NCI-H345 (cell line): Measurements from ENCODE around the gene ARHGAP15.

Experiments used
- DNase-seq: peaks from one replicate; lab custom pipeline; 2025; lab: John Stamatoyannopoulos, UW

The ARHGAP15 gene

DNA sequence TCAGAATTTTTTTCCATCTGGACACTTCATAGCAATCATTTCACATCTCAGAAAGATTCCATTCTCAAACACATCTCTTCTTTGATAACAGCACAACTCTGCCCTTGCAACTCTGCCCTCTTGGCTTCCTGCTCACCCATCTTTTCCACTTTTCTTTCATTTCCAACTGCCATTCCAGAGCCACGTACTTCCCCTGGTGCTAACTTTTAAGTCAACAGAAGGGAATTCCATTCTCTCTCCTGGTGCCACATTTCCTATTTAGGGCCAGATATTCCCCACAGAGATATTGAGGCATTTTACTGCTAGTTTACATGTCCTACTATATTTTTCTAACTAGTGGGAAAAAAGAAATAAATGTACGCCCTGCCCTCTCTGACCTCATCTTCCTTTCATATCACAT is 590.2 kb downstream of the ARHGAP15 start:
- no peak for DNase-seq

DNA sequence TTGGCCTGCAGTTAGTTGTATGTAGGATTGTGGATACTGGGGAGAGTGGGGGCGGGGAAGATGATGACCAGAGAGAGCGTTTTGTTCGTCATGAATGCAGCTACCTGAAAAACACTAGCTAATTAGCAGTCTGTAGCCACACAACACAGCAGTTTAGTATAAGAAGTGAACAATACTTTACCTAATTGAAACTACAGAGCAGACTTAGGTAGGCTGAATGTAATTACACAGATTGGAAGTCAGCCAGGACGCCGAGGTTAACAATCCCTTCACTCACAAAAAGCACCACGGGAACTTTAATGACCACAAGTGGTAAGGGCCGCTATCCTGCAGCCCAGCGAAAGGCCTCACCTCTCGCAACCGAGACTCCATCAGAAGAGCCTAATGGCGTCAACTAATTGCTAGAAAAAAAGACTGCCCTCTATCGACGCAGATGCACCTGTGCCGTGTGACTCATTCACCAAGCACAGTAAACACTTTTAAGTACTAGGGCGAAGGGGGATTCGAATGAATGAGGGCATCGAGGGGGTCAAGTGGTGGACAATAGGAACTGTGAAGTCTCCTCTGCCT is 591.0 kb downstream of the ARHGAP15 start:
- DNase-seq: no peak

DNA sequence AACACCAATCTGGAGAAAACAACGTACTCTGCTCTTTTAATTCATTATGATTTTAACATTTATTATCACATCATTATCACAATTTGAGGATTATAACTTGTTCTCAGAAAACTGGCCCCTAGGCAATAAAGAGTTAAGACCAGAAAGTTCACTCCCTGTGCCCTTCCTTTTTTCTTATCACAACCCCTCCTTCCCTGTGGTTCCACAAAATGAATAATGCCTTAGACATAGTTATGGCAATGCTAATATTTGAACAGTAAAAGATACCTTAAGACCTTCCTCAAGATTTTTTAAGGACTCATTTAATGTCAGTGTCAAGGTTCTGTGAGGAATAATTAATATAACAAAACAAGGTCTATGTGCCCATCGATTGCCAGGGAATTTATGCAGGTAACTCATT is 596.2 kb downstream of the ARHGAP15 start:
- DNase-seq: no peak

DNA sequence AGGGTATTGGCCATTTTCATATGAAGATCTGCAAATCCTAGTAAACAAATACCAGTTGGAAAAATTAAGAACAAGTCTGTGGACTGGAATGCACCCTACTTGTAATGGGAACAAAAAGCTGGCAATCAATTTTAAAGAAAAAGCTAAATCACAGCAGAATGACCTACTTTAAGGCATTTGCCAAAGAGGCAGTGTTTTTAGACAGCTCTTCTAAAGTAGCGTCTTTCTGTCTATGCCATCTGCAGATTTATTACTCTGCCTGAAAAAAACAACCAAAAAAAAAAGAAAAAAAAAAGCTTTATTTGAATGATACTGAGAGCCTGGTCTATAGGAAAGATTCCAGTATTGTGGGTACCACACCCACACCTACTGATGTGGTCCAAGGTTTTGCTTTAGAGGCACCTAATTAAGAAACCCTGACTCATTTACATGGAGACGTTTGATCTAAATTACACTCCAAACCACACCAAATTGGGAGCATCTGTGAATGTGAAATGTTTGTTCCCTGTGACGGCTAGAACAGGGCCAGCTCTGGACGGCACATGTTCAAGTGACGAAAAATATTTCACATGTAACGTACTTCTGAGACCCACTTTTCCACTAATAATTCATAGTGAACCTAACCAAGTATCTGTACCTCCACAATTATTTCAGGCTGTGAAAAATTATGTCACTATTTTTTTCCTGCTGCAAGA is 597.1 kb downstream of the ARHGAP15 start:
- DNase-seq: no peak

DNA sequence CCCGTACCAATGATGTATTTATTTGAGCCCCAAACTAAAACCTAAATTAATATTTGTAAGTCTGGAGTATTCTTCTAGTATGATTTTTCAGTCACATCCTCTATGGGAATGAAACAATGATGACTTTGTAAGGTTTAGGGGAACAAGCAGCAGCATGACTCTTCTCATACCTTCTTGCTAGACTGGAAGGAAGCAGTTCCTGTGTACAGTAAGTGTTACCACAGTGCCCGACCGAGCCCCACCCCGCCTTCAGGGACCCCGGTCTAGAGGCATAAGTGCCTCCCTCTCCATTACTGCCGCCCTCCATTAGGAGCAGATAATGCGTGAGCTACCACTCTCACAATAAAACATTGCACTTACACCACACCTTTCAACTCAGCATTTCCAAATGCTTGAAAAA is 599.3 kb downstream of the ARHGAP15 start:
- DNase-seq: no peak

DNA sequence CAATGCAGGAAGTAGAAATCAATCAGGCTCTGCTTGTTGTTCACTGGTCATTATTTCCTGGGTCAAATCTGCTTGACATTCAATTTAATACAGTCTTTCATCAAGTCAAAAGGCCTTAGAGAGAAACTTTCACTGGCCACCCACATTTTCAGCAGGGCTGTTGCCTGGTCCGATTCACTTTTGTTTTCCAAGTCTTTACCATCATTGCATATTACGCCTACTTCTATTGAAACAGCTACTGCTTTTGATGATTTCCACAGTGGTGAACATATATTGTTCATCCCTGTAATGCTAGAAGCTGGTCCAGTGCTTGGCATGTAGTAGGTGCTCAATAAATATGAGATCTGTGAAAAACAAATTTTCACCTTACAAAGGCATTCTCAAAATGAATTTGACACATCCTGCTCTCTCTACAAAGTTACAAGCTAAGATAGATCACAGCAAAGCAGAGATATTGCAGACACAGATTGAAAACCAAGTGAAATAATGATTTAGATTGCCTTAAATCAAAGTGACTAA is 600.1 kb downstream of the ARHGAP15 start:
- DNase-seq: no peak

DNA sequence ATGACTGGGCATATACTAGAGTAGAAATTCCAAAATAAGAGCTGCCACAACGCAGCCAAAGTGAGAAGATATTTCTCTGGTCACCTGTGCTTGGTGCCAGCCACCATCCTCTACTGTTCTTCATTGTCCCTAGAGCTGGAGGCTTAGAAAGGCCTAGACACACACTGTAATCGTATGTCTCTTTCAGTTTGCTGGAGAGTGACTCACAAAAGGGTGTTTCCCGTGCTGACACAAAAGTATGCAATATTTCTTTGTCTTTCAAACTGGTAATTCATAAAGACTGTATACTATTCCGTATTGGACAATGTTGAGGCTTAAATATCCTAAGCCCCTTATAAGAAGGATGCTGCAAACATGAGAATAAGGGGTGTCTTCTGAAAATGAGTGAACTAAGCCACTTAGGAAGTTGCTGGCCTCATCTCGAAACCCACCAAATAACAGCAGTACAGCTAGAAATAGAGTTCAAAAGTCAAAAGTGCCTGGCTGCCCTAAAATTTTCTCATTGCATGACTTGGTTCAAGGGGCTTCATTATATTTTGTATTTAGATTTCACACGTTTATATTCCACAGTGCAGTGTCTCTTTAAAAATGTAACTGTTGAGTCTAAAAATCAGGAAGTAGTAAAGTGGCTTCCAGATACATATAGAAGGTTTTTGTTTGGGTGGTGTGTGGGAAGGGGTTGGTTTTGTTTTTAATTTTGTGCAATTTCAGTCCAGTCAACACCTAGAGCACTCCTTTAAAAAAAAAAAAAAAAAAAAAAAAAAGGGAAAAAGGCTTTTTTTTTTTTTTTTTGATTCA is 601.1 kb downstream of the ARHGAP15 start:
- no peak for DNase-seq

DNA sequence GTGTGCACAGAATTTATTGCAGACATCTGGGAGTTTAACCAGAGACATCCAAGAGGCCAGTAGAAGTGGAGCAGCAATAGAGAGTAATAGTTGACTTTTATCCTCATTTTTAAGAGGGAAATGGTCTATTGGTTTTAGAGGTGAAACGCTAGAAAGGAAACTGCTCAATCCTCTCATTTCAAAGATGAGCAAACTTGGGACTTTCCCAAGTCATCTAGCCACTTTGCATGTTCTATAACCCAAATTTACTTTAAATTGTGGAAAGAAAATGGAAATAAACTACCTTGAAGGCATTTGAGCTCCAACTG is 601.7 kb downstream of the ARHGAP15 start:
- DNase-seq: no peak

DNA sequence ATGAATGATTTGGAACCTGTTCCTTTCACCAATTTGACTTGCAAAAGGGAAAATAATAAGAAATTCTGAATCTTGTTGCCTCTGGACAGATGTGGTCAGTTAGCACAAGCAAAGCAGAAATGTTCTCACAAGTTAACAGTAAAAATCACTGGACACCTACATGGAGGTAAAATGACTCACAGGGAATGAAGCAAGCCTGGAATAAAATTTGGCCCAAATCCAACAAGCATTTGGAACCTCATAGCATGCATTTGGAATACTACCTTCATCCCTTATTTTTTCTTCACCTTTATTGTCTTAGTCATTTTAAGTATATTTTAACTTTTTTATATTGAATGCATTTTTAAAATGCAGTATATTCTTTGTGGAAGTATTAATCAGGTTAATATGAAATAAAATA is 602.9 kb downstream of the ARHGAP15 start:
- peak; percentile 55 for DNase-seq

DNA sequence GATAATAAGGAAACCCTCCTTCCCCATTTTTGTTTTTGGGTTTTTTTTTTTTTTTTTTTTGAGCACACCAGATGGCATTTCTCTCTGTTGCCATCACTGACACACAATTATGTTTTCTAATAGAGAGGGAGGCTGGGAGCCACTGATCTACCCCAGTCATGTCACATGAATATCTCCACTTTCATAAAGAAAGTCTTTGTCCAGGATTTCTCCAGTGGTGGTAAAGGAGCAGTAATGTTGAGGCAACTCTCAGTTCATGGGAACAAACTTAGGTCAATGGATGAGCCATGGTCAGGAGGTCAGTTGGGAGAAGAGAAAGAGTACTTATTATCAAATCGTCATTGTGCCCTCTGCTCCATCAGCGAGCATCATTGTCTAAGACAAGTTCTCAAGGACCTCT is 603.7 kb downstream of the ARHGAP15 start:
- DNase-seq: no peak

DNA sequence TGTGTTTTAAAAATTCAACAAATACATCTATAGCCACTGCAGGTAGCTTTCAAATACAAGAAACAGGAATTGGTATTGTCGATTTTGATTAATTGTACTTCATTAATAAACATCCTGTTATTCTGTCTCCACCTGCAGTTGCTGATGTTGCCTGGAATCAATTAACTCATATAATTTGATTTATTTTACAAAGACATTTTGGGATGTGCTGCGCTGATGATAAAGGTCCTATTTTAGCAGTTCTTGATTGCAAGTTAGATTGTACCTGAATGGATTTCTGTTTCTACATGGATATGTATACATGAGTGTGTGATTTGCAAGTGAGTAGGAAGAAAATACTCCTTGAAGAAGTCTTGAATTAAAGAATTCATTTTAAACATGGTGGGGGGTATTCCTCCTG is 605.3 kb downstream of the ARHGAP15 start:
- DNase-seq: no peak

DNA sequence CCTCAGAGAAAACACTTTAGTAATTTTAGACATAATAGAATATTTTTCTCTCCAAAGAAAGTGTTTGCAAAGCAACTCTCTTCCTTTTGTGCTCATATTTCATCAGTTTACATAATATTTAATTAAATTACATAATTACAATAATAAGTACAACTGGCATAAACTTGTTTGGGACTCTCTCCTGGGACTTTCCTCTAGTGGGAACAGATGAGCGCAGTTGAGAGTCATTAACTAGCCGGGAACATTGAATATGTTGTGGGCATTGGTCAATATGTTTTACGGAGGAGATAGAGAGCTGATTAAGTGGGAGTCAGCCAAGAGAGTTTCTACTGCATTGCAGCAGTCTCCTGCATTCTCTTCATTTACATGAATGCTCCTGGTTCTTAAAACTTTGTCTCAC is 607.7 kb downstream of the ARHGAP15 start:
- DNase-seq: no peak

DNA sequence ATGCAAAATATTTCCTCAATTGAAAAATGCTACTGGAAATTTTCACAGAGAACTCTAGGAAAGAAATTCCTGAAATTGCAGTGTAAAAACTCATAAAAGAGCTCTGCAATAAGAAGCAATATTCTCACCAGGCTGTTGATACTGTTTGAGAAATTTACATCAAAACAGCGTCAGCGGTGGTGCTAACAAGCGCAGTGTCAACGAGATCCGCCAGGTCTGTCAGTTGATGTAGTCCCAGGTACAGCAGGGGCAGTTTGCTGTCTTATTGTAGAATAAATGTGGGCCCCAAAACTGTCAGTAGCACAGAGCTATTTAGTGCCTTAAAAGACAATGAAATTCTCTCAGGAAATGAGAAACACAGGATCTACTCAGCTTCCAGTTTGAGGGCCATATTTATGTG is 611.2 kb downstream of the ARHGAP15 start:
- no peak for DNase-seq

DNA sequence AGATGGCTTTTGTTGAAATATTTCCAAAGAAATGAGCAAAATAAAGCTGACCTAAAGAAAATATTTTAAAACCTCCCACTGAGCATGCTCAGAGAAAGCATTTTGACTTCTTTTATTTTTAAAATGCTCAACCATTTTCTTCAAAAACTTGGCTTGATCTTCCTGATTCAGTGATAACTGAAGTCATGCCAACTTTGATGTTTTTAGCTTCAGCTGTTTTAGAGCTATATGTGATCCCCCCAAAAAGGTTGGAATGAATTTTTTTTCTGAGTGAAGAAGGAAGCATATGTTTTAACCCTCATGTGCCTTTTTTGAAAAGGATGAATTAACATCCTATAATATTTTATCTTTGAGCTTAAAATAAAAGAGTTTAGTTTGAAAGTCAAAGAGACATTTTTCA is 612.0 kb downstream of the ARHGAP15 start:
- no peak for DNase-seq

DNA sequence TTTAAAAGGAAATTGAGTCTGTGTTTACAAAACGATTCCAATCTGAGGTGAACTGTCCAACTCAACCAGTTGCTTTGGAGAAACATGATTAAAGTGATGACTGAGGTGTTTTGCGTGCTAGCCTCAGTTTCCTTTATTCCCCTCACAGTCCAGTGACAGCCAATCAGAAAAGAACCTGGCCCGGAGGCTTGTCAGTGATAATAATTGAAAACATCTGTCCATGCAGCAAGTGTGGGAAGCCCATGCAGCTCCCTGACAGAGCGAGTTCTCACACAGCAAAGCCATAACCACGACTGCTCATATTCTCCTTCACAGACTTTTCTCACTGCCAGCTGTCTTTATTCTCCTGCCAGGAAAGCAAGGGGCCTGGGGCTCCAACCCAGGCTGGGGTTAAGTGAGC is 613.4 kb downstream of the ARHGAP15 start:
- DNase-seq: no peak

DNA sequence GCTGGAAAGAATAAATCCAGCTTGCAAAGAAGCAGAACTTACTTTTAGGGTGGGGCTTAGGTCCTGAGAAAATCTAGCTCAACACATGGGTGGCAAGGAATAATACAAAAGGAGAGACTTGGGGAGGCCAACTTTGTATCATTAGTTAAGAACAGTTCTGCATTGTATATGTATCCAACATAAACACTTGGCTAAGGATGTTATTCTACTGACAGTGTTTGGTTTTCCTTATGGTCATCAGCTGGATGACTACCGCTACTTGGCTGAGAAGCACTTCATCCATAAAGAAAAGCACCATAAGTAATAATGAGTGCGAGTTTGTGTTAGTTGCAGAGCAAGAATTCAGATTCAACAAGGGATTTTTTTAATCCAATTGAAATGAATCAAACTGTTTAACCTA is 614.9 kb downstream of the ARHGAP15 start:
- DNase-seq: no peak

DNA sequence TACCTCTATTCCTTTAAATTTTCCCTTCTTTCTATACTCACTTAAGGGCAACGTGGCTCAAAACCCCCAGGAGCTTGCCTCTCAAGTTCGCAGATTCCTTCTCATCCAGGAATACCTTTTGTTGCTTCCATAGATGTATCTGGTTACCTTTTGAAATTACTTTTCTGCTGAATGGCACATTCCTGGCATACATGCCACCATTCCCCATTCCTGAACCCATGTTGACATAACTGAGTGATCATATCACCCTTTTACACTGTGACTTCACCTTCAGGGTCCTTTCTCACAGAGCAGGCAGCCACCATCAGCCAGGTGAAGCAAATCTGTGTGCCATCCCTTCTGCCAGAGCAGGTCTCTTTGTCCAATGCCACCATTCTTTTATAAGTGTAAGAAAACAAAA is 615.8 kb downstream of the ARHGAP15 start:
- DNase-seq: no peak

DNA sequence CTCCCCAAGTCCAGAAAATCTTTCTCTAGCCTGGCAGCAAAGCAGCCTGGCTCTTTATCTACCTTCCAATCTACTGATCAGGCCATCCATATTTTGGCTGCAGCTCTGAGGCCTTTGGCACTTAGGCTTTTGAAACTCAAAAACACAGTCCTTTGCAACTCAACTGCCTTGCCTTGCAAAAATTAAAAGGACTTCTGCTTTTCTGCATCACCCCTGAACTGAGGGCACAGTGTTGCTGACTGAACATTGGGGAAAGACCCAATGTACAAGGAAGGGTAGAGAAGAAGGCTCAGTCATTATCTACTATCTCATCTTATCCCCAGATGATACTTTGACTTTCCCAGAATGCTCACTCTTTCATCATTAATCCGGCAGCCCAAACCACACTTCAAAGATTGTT is 625.5 kb downstream of the ARHGAP15 start:
- DNase-seq: no peak

DNA sequence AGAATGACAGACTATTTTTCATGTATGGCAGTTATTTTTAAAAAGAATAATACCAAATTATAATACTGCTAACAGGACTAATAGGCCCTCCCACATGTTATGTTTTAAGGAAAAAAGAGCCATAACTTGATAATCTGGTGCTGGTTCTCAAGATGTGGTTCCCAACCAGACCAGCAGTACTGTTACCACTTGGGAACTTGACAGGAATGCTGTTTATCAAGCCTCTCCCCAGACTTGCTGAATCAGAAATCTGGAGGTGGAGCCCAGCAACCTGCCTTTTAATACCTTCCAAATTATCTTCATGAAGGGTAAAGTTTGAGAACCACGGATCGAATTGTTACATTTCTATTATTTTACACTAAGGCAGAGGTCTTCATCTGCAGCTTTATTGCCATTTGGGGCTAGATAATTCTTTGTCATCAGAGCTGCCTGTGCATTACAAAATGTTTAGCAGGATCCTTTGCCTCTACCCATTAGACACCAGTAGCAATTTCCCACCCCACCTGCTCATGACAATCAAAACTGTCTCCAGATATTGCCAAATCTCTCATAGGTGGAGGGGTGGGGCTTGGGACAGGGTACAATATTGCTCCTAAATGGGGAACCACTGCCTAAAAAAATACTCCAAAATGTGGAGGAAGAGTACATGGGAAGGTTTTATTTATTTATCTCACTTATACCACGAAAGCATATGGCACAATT is 629.6 kb downstream of the ARHGAP15 start:
- DNase-seq: no peak

DNA sequence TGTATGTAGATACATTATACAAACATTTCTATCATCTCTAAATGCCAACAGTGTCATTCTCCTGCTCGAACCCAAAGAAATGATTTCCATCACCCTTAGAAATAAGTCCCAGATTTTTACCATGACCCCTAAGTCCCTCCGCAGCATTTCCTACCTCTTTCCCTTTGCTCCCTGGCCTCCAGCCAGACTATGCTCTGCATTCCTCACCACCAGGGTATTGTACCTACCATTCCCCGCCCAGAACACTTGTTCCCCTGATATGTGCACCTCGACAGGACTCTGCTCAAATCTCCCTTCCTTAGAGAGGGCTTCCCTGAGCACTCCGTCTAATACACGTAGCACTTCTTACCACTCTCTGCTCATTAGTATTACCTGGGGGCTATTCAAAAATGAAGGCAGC is 630.2 kb downstream of the ARHGAP15 start:
- DNase-seq: no peak

DNA sequence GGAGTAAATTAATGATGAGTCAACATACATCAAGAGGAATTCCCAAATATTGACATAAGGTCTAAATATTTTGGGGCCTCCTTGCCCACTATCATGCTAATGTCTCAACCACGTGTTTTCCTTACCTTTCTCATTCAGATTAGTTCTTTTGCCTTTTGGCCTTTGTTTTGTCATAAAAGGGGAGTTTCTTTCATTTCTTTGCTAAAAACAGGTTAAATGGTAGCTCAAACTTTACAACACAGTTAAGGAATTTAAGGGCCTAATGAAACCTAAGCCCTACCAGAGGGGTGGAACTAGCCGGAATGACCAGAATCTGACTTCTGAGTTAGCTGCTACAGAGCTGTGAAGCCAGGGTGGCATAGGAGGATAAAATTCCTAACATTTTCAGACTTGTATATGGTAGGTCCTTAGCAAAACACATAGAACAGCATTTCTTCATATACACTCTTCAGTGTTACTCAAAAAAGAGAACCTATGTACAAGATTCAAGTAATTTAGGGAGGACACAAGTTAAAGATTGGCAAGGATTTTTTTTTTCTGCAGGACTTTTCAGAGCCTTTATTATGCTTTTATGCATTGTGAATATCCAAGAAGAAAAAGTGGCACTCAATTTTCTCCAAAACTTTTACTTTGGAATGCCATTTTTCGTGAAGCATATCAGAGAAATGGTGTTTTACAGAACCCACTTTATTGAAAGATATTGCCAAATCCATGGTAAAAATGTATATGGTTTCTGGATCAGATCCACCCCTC is 633.1 kb downstream of the ARHGAP15 start:
- no peak for DNase-seq

DNA sequence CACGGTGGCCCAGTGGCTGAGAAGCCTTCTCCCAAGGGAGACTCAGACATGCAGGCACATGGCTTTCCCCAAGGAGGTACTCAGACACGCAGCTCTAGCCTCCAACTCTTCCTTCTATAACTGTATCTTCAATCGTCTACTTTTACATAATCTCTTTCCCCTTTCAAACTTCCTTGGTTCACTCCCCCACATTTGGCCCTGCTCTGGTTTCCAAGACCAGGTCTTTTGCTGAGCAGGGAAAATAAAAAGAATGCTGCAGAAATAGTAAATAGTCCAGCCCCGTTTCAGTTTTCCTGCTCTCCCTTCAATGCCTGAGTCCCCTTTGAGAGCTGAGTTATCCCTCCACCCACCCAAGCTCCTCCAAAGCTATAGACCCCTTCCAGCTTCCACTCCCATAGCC is 635.0 kb downstream of the ARHGAP15 start:
- no peak for DNase-seq
